CD1c-positive myeloid dendritic cell (primary cell): ENCODE results near the gene MSRB2.
"Not testable (repeated sequence)": the region's sequence is repeated elsewhere in the genome, so short reads cannot be mapped to it uniquely, and the experiment has no call there.

ENCODE experiments used
- DNase-seq: peaks from one replicate; pipeline ENCODE4 v3.0.0-alpha.2; 2016; ENCODE audit errors: extremely low spot score

Gene MSRB2

GRCh38 chr10:23095404-23095965 is at the start of gene MSRB2:
MSRB2 (plus strand) TSS chr10:23095579; CDS start chr10:23095609, 30 bp downstream.
- DNase-seq = peak; percentile 20

GRCh38 chr10:23046027-23046426 is 49.4 kb upstream of the MSRB2 start:
- no peak for DNase-seq

GRCh38 chr10:23047201-23048050 is 48.0 kb upstream of the MSRB2 start:
- no peak for DNase-seq

GRCh38 chr10:23048191-23048590 is 47.2 kb upstream of the MSRB2 start:
- no peak for DNase-seq

GRCh38 chr10:23051278-23051677 is 44.1 kb upstream of the MSRB2 start:
- no peak for DNase-seq

GRCh38 chr10:23051855-23052331 is 43.5 kb upstream of the MSRB2 start:
- no peak for DNase-seq

GRCh38 chr10:23053036-23053435 is 42.3 kb upstream of the MSRB2 start:
- DNase-seq = peak; percentile 30

- no peak for DNase-seq
Observed at GRCh38 chr10:23055424-23056185, 39.8 kb upstream of the MSRB2 start.

GRCh38 chr10:23056186-23056579 is 39.2 kb upstream of the MSRB2 start:
- DNase-seq = no peak

GRCh38 chr10:23058366-23058765 is 37.0 kb upstream of the MSRB2 start:
- DNase-seq = no peak

GRCh38 chr10:23060918-23061317 is 34.5 kb upstream of the MSRB2 start:
- DNase-seq = no peak

- DNase-seq = no peak
Observed at GRCh38 chr10:23063045-23063972, 32.1 kb upstream of the MSRB2 start.

- DNase-seq = no peak
Observed at GRCh38 chr10:23063973-23064812, 31.2 kb upstream of the MSRB2 start.

GRCh38 chr10:23064813-23065114 is 30.6 kb upstream of the MSRB2 start:
- DNase-seq = not testable (repeated sequence)

GRCh38 chr10:23065181-23065948 is 30.0 kb upstream of the MSRB2 start:
- no peak for DNase-seq

GRCh38 chr10:23067337-23067736 is 28.0 kb upstream of the MSRB2 start:
- DNase-seq = no peak

GRCh38 chr10:23067939-23068775 is 27.2 kb upstream of the MSRB2 start:
- peak; percentile 66 for DNase-seq

- DNase-seq = no peak
Observed at GRCh38 chr10:23069019-23069815, 26.2 kb upstream of the MSRB2 start.
